ENCODE results near the gene KRT8. TPM values are rescaled to one million over a fixed set of nuclear protein-coding genes. Genes with fewer than 3 reads are reported as not detected.

Gene KRT8
- total and polyA plus RNA-seq, 2 of the 13 experiments (the other 11 are each of a cell fraction or from before 2014, with no cell fraction given) = 498 to 718 TPM

- TF ChIP-seq, protein P1, sequence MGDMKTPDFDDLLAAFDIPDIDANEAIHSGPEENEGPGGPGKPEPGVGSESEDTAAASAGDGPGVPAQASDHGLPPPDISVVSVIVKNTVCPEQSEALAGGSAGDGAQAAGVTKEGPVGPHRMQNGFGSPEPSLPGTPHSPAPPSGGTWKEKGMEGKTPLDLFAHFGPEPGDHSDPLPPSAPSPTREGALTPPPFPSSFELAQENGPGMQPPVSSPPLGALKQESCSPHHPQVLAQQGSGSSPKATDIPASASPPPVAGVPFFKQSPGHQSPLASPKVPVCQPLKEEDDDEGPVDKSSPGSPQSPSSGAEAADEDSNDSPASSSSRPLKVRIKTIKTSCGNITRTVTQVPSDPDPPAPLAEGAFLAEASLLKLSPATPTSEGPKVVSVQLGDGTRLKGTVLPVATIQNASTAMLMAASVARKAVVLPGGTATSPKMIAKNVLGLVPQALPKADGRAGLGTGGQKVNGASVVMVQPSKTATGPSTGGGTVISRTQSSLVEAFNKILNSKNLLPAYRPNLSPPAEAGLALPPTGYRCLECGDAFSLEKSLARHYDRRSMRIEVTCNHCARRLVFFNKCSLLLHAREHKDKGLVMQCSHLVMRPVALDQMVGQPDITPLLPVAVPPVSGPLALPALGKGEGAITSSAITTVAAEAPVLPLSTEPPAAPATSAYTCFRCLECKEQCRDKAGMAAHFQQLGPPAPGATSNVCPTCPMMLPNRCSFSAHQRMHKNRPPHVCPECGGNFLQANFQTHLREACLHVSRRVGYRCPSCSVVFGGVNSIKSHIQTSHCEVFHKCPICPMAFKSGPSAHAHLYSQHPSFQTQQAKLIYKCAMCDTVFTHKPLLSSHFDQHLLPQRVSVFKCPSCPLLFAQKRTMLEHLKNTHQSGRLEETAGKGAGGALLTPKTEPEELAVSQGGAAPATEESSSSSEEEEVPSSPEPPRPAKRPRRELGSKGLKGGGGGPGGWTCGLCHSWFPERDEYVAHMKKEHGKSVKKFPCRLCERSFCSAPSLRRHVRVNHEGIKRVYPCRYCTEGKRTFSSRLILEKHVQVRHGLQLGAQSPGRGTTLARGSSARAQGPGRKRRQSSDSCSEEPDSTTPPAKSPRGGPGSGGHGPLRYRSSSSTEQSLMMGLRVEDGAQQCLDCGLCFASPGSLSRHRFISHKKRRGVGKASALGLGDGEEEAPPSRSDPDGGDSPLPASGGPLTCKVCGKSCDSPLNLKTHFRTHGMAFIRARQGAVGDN (CRISPR knock-in tag; IDR thresholded peaks at IDR 0.05) = peak; percentile 68
- TF ChIP-seq NFE2L1 (CRISPR knock-in tag; IDR thresholded peaks at IDR 0.05; ENCODE audit: borderline replicate concordance) = no peak
- TF ChIP-seq, protein P2, sequence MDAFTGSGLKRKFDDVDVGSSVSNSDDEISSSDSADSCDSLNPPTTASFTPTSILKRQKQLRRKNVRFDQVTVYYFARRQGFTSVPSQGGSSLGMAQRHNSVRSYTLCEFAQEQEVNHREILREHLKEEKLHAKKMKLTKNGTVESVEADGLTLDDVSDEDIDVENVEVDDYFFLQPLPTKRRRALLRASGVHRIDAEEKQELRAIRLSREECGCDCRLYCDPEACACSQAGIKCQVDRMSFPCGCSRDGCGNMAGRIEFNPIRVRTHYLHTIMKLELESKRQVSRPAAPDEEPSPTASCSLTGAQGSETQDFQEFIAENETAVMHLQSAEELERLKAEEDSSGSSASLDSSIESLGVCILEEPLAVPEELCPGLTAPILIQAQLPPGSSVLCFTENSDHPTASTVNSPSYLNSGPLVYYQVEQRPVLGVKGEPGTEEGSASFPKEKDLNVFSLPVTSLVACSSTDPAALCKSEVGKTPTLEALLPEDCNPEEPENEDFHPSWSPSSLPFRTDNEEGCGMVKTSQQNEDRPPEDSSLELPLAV (CRISPR knock-in tag; conservative IDR thresholded peaks at IDR 0.05; ENCODE audit: low read depth) = no peak
- TF ChIP-seq ZMYM3 (CRISPR knock-in tag; IDR thresholded peaks at IDR 0.05) = peak; percentile 33; the same call in 1 of the 2 replicates
- 0 out of 2 replicates have a peak, but pooled peaks have one; percentile 12 for TF ChIP-seq ZNF331 (CRISPR knock-in tag; IDR thresholded peaks at IDR 0.05)
- TF ChIP-seq ZNF770 (CRISPR knock-in tag; IDR thresholded peaks at IDR 0.05) = no peak
- TF ChIP-seq ZNF263 (CRISPR knock-in tag; IDR thresholded peaks at IDR 0.05) = peak; percentile 59
- TF ChIP-seq, protein P3, sequence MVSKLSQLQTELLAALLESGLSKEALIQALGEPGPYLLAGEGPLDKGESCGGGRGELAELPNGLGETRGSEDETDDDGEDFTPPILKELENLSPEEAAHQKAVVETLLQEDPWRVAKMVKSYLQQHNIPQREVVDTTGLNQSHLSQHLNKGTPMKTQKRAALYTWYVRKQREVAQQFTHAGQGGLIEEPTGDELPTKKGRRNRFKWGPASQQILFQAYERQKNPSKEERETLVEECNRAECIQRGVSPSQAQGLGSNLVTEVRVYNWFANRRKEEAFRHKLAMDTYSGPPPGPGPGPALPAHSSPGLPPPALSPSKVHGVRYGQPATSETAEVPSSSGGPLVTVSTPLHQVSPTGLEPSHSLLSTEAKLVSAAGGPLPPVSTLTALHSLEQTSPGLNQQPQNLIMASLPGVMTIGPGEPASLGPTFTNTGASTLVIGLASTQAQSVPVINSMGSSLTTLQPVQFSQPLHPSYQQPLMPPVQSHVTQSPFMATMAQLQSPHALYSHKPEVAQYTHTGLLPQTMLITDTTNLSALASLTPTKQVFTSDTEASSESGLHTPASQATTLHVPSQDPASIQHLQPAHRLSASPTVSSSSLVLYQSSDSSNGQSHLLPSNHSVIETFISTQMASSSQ (IDR thresholded peaks at IDR 0.05; ENCODE audit: low read depth) = no peak
- TF ChIP-seq, protein P3 (CRISPR knock-in tag; IDR thresholded peaks at IDR 0.05; ENCODE audit: borderline replicate concordance) = peak; percentile 53; the same call in 1 of the 2 replicates
- no peak for TF ChIP-seq RARG (CRISPR knock-in tag; IDR thresholded peaks at IDR 0.05; ENCODE audit: low read depth)
- TF ChIP-seq GTF2F1 (IDR thresholded peaks at IDR 0.05; ENCODE audit: low read length) = no peak
- peak; percentile 76; the same call in 1 of the 2 replicates for TF ChIP-seq SKIL (CRISPR knock-in tag; IDR thresholded peaks at IDR 0.05; ENCODE audit: borderline replicate concordance)
- TF ChIP-seq HNF4A (CRISPR knock-in tag; IDR thresholded peaks at IDR 0.05) = peak; percentile 65; the same call in 1 of the 2 replicates
Observed at GRCh38 chr12:52925717-52926595, 21.1 kb upstream of the KRT8 start (continued).
